Coronary artery (tissue), 2 donors: Measurements from ENCODE around the gene ATP2C2.

Source experiments
- DNase-seq: peaks from one replicate; pipeline ENCODE4 v3.0.0-alpha.2; 2017; ENCODE audit warnings: low spot score
- H3K27ac ChIP-seq, 2 donors: fragments of 200-600 bp; sonication (generic); one replicate each; pipeline ENCODE4 v1.5.1; 2016 to 2019
- H3K4me3 ChIP-seq: fragments of 200-600 bp; sonication (generic); 2 replicates; pipeline ENCODE4 v1.5.1; 2016; ENCODE audit warnings: mild to moderate bottlenecking, moderate library complexity
- CTCF ChIP-seq: fragments of 200-600 bp; sonication (generic); IDR thresholded peaks from one replicate; pipeline ENCODE4 v1.5.1; 2019; ENCODE audit warnings: antibody characterized with exemption

The ATP2C2 gene

DNA sequence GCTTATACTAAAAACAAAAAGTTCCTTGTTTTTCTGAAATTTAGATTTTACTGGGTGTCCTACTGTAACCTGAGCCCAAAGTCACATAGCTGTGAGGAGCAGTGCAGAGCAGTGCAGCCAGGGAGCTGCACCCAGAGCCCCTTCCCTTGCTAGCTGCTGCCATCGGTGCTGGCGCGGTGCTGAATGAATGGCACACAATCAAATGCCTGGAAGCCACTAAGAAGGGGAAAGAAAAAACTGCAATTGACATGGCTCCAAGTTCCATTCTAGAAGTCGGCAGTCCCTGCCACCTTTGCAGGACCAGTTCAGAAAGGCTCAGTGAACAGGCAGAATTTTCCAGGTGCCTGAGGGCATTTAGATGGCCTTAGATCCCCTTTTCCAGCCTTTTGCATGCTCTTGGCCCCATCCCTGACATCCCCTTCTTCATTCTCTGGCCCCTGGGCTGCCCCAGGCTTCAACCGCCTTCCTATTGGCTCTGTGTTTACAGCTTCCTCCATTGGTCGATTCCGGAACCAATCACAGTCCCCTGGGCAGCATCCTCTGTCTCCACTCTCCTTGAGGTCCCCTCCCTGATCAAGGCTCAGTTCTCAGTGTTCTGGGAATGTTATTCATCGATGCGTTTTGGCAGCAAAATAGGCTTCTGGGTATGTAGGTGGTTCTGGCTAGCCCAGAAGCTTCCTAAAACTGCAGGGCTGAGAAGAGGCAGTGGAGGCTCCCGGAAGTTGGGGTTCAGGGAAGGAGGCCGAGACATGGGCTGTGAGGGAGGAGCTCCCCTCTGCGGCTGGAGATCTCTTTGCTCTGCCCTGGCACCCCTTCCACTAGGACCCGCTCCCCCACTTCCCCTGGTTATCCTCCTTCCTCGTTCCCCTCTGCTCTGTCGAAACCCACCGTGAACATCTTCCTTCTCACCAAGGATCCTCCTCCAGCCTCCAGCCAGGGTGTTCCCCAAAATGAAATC, 37.9 kb downstream of the ATP2C2 start:
- TF ChIP-seq CTCF: no peak
- no peak overlapping the region for H3K27ac ChIP-seq
- DNase-seq: no peak
- no peak overlapping the region for H3K4me3 ChIP-seq

- H3K4me3 ChIP-seq: no peak overlapping the region
- no peak for DNase-seq
- no peak for TF ChIP-seq CTCF
- H3K27ac ChIP-seq: no peak overlapping the region
Measured at GRCh38 chr16:84407588-84408313, 39.4 kb downstream of the ATP2C2 start.

DNA sequence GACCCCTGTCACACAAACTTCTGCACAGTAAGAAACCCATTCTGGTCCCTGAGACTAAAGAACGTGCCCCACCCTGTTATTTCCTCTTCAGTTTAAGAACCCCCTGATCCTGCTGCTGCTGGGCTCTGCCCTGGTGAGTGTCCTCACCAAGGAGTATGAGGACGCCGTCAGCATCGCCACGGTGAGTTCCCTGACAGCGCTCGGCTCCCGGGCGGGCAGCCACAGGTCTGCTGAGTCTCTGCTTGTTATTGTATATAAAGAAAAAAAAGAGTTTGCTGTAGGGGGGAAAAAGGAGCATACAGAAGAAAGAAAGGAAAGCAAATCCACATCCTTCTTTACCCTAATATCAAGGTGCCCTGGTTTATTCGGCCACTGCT, 40.0 kb downstream of the ATP2C2 start:
- no peak overlapping the region for H3K4me3 ChIP-seq
- DNase-seq: no peak
- no peak for TF ChIP-seq CTCF
- no peak overlapping the region for H3K27ac ChIP-seq

DNA sequence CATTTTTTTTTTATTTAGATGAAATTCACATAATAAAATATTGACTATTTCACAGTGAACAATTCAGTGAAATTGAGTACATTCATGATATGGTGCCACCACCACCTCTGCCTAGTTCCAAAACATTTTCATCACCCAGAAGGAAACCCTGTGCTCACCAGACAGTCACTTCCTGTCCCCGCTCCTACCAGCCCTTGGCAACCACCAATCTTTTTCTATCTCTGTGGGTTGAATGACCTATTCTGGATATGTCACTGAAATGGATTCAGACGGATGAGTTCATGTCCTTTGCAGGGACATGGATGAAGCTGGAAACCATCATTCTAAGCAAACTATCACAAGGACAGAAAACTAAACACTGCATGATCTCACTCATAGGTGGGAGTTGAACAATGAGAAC, 40.5 kb downstream of the ATP2C2 start:
- no peak for TF ChIP-seq CTCF
- DNase-seq: no peak
- H3K4me3 ChIP-seq: no peak overlapping the region
- no peak overlapping the region for H3K27ac ChIP-seq

GRCh38 chr16:84410361-84411138, 42.2 kb downstream of the ATP2C2 start:
- DNase-seq: no peak
- H3K27ac ChIP-seq: no peak overlapping the region
- no peak for TF ChIP-seq CTCF
- H3K4me3 ChIP-seq: no peak overlapping the region

DNA sequence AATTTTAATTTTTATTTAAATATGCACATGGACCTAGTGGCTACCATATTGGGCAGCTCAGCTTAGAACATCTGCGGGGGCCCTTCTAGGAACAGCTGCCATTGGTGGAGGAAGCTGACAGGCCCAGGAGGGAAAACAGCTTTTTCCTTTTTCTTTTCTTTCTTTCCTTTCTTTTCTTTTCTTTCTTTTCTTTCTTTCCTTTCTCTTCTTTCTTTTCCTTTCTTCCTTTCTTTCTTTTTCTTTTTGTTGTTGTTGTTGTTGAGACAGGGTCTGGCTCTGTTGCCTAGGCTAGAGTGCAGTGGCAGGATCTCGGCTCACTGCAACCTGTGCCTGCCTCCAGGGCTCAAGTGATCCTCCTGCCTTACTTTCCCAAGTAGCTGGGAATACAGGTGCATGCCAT, 43.4 kb downstream of the ATP2C2 start:
- DNase-seq: no peak
- H3K27ac ChIP-seq: no peak overlapping the region

More for the DNA sequence above, 43.4 kb downstream of the ATP2C2 start:
- no peak overlapping the region for H3K4me3 ChIP-seq
- TF ChIP-seq CTCF: no peak
